Aortic smooth muscle cell (primary cell): Measurements from ENCODE around the gene RIOX2. TPM values are rescaled to one million over a fixed set of nuclear protein-coding genes. Genes with fewer than 3 reads are reported as not detected.

Experiments
- total RNA-seq: library from RNA; depleted of rRNA; stranded (reverse); fragments of >200 nt; gene quantifications from 2 replicates; pipeline ENCODE4 v1.2.3, GENCODE V29; 2014

The RIOX2 gene
- total RNA-seq: 24.9 and 31.2 TPM in 2 replicates

GRCh38 chr3:97971679-97972567 is at the start of gene RIOX2:
Gene RIOX2, minus strand, starts transcription at chr3:97972431. Its CDS starts 4,838 bp downstream, at chr3:97967593.

Other genes starting within 250 kb of the RIOX2 start
- 8.2 and 12.0 TPM in 2 replicates for gene ARL6, start 207.7 kb downstream of the RIOX2 start, total RNA-seq
- 27.3 and 27.6 TPM in 2 replicates for gene CRYBG3, start 150.4 kb downstream of the RIOX2 start, total RNA-seq
- gene GABRR3, start 62.9 kb upstream of the RIOX2 start, total RNA-seq: not detected in 2 replicates
- not detected in 2 replicates for gene OR5AC2, start 114.7 kb upstream of the RIOX2 start, total RNA-seq
- not detected in 2 replicates for gene OR5H1, start 158.3 kb upstream of the RIOX2 start, total RNA-seq
- gene OR5H14, start 175.0 kb upstream of the RIOX2 start, total RNA-seq: not detected in 2 replicates
- not detected in 2 replicates for gene OR5H15, start 194.3 kb upstream of the RIOX2 start, total RNA-seq